Choroid plexus epithelial cell (primary cell): ENCODE data around the gene SLC30A9.

ENCODE experiments used
- DNase-seq: peaks from one replicate; pipeline ENCODE4 v3.0.0-alpha.2; 2010; ENCODE audit warnings: low read depth
- H3K4me3 ChIP-seq: 2 replicates; pipeline ENCODE4 v1.5.1; 2011; ENCODE audit warnings: low read depth, mild to moderate bottlenecking, control low read depth, low read length, moderate library complexity
- TF ChIP-seq, protein P1 (sequence below): conservative IDR thresholded peaks from 2 replicates; pipeline ENCODE4 v1.5.1; 2011; ENCODE audit warnings: low read depth, mild to moderate bottlenecking, control low read depth, inconsistent platforms, low read length, moderate library complexity

Gene SLC30A9

GRCh38 chr4:42123071-42123644 is 132.8 kb downstream of the SLC30A9 start:
- TF ChIP-seq, protein P1, sequence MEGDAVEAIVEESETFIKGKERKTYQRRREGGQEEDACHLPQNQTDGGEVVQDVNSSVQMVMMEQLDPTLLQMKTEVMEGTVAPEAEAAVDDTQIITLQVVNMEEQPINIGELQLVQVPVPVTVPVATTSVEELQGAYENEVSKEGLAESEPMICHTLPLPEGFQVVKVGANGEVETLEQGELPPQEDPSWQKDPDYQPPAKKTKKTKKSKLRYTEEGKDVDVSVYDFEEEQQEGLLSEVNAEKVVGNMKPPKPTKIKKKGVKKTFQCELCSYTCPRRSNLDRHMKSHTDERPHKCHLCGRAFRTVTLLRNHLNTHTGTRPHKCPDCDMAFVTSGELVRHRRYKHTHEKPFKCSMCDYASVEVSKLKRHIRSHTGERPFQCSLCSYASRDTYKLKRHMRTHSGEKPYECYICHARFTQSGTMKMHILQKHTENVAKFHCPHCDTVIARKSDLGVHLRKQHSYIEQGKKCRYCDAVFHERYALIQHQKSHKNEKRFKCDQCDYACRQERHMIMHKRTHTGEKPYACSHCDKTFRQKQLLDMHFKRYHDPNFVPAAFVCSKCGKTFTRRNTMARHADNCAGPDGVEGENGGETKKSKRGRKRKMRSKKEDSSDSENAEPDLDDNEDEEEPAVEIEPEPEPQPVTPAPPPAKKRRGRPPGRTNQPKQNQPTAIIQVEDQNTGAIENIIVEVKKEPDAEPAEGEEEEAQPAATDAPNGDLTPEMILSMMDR = no peak
- H3K4me3 ChIP-seq = no peak overlapping the region
- DNase-seq = no peak

DNA sequence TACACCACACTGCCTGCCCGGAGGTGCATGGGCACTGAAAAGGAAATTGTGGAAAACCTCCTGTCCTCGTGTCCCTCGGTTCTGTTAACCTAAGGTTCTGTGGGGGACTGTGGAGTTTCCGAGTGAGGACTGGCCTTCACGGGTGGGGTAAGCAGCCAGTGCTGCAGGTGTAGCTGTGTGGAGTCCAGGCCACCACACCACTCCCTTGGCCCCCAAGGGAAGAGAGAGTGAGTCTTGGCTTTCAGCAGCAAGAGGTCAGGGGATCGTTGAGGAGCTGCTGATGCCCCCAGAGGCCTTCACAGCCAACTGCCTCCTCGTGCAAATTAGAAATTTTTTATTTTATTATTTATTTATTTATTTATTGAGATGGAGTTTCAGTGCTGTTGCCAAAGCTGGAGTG is 141.8 kb downstream of the SLC30A9 start:
- TF ChIP-seq, protein P1 = no peak
- DNase-seq = no peak
- no peak overlapping the region for H3K4me3 ChIP-seq

- DNase-seq = no peak
- H3K4me3 ChIP-seq = no peak overlapping the region
- TF ChIP-seq, protein P1 = no peak
These were observed 142.7 kb downstream of the SLC30A9 start for GRCh38 chr4:42133006-42133405.

DNA sequence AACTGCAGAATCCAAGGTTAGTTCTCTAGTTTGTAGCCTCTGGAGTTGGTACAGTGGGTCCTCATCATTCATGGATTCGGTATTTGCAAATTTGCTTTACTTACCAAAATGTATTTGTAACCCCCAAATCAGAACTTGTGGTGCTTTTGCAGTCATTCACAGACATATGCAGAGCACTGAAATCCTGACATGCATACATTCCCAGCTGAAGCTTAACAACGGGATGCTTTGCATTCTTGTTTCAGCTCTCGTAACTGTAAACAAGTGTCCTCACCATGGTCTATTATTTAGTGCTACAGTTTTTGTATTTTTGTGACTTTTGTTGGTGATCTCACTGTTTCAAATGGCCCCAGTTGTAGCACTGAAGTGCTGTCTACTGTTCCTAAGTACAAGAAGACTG is 146.0 kb downstream of the SLC30A9 start:
- TF ChIP-seq, protein P1 = no peak
- no peak for DNase-seq

More for the DNA sequence above, 146.0 kb downstream of the SLC30A9 start:
- no peak overlapping the region for H3K4me3 ChIP-seq
